ENCODE data around the gene TMEM126A. TPM values are rescaled to one million over a fixed set of nuclear protein-coding genes. Genes with fewer than 3 reads are reported as not detected.
"Not testable (repeated sequence)": the region's sequence is repeated elsewhere in the genome, so short reads cannot be mapped to it uniquely, and the experiment has no call there.

Gene TMEM126A
- total RNA-seq, 1 donor from 2014 or later = 47.2 TPM

DNA sequence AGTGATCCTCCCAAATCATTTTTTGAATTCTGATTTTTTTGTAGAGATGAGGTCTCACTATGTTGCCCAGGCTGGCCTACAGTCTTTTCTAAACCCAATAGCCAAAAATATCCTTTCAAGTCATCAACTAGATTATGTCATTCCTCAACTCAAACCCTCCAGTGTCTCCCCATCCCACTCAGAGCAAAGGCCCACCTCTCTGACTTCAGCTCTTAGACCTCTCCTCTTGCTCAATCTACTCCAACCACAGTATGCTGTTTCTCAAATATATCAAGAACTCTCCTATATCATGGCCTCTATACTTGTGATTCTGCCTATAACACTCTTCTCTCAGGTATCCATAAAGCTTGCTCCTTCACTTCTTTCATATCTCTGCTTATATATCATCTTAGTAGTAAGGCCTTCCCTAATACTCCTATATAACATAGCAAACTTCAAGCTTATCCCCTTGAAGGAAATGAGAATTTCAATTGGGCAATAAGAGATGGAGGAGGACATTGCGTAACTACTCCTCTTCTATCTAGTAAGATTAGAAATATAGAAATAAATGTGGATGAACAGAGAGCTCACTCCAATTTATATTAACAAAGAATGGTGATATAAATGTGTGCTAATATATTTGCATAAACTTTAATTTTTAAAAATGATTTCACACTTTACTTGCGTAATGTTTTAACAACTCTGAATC is 45.1 kb upstream of the TMEM126A start:
- Histone ChIP-seq H3K27me3 (ENCODE audit: insufficient read depth, low read length) (no peaks in the 10 kb centered on the region), H3K4me3 (ENCODE audit: insufficient read depth, low read depth, low read length) (no peak overlapping the region), H4K20me1 (ENCODE audit: insufficient read depth, low read length) (no peaks in the 10 kb centered on the region), H3K36me3 (ENCODE audit: insufficient read depth, low read length) (no peaks in the 10 kb centered on the region), H3K79me2 (ENCODE audit: insufficient read depth, low read length) (no peaks in the 10 kb centered on the region), H3K9me3 (ENCODE audit: insufficient read depth, low read depth, low read length) (no peaks in the 10 kb centered on the region), H3K4me2 (ENCODE audit: low read length) (no peak overlapping the region), H3K4me1 (ENCODE audit: insufficient read depth, low read length) (no peaks in the 10 kb centered on the region), H2AFZ (ENCODE audit: low read depth, low read length) (no peak overlapping the region), H3K27ac (ENCODE audit: low read depth, low read length) (no peak overlapping the region), H3K9ac (ENCODE audit: low read length) (no peak overlapping the region)
- Mint-ChIP-seq H3K4me1 (ENCODE audit: low read depth, unreplicated experiment) (no peaks in the 10 kb centered on the region), H3K27me3 (ENCODE audit: low read depth, unreplicated experiment) (no peaks in the 10 kb centered on the region), H3K27ac (ENCODE audit: unreplicated experiment) (no peak overlapping the region), H3K36me3 (ENCODE audit: low read depth, unreplicated experiment) (peaks cover 4% of the 10 kb centered on the region), H3K4me3 (ENCODE audit: unreplicated experiment) (no peak overlapping the region), H3K9me3 (ENCODE audit: unreplicated experiment) (no peaks in the 10 kb centered on the region)
- TF ChIP-seq EZH2 (IDR thresholded peaks at IDR 0.05; ENCODE audit: insufficient read depth, low read length) = no peak
- TF ChIP-seq, protein P1, sequence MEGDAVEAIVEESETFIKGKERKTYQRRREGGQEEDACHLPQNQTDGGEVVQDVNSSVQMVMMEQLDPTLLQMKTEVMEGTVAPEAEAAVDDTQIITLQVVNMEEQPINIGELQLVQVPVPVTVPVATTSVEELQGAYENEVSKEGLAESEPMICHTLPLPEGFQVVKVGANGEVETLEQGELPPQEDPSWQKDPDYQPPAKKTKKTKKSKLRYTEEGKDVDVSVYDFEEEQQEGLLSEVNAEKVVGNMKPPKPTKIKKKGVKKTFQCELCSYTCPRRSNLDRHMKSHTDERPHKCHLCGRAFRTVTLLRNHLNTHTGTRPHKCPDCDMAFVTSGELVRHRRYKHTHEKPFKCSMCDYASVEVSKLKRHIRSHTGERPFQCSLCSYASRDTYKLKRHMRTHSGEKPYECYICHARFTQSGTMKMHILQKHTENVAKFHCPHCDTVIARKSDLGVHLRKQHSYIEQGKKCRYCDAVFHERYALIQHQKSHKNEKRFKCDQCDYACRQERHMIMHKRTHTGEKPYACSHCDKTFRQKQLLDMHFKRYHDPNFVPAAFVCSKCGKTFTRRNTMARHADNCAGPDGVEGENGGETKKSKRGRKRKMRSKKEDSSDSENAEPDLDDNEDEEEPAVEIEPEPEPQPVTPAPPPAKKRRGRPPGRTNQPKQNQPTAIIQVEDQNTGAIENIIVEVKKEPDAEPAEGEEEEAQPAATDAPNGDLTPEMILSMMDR (IDR thresholded peaks at IDR 0.05; ENCODE audit: insufficient read depth, low read depth, low read length) = no peak
- FAIRE-seq = no peak
- DNase-seq (ENCODE audit: low read depth) = no peak

DNA sequence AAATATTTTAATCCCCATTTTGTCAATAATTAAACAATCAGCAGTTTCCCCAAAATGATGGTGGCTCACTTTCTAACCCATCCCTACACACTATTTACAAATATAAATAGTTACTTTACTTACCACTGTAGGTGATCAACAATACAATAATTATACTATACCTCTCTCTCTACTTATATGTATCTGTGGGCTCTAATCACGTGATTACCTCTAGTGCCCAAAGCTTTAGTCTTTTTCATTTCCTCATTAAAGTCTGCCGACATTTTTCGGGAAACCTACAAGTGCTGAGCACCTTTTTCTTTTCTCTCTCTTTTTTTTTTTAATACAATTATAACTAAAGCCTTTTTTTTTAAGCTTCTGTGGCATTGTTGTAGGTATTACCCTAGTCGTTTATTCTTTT is 44.5 kb upstream of the TMEM126A start:
- no peaks in the 10 kb centered on the region for H3K36me3 ChIP-seq (ENCODE audit: insufficient read depth, low read length)

DNA sequence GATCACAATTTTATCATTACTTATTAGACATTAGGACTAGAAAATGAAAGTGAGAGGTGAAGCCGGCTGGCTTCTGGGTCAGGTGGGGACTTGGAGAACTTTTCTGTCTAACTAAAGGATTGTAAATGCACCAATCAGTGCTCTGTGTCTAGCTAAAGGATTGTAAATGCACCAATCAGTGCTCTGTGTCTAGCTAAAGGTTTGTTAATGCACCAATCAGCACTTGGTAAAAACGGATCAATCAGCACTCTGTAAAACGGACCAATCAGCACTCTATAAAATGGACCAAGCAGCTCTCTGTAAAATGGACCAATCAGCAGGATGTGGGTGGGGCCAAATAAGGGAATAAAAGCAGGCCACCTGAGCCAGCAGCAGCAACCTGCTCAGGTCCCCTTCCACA is 41.5 kb upstream of the TMEM126A start:
- H3K79me2 ChIP-seq (ENCODE audit: insufficient read depth, low read length); H3K4me3 Mint-ChIP-seq (ENCODE audit: unreplicated experiment); H3K36me3 ChIP-seq (ENCODE audit: insufficient read depth, low read length); H4K20me1 ChIP-seq (ENCODE audit: insufficient read depth, low read length); H3K4me3 ChIP-seq (ENCODE audit: insufficient read depth, low read depth, low read length); H3K27me3 Mint-ChIP-seq (ENCODE audit: low read depth, unreplicated experiment); H3K4me2 ChIP-seq (ENCODE audit: low read length); H3K27ac ChIP-seq (ENCODE audit: low read depth, low read length); H3K9me3 Mint-ChIP-seq (ENCODE audit: unreplicated experiment); FAIRE-seq; H3K27me3 ChIP-seq (ENCODE audit: insufficient read depth, low read length); H3K4me1 ChIP-seq (ENCODE audit: insufficient read depth, low read length); H3K4me1 Mint-ChIP-seq (ENCODE audit: low read depth, unreplicated experiment); H3K9ac ChIP-seq (ENCODE audit: low read length); H3K9me3 ChIP-seq (ENCODE audit: insufficient read depth, low read depth, low read length); DNase-seq (ENCODE audit: low read depth); H3K27ac Mint-ChIP-seq (ENCODE audit: unreplicated experiment); H2AFZ ChIP-seq (ENCODE audit: low read depth, low read length); H3K36me3 Mint-ChIP-seq (ENCODE audit: low read depth, unreplicated experiment): not testable (repeated sequence)

More for the DNA sequence above, 44.5 kb upstream of the TMEM126A start:
- Histone ChIP-seq H3K4me1 (ENCODE audit: insufficient read depth, low read length) (no peaks in the 10 kb centered on the region), H3K9me3 (ENCODE audit: insufficient read depth, low read depth, low read length) (no peaks in the 10 kb centered on the region), H3K27ac (ENCODE audit: low read depth, low read length) (no peak overlapping the region), H3K9ac (ENCODE audit: low read length) (no peak overlapping the region), H4K20me1 (ENCODE audit: insufficient read depth, low read length) (no peaks in the 10 kb centered on the region), H3K79me2 (ENCODE audit: insufficient read depth, low read length) (no peaks in the 10 kb centered on the region), H3K4me3 (ENCODE audit: insufficient read depth, low read depth, low read length) (no peak overlapping the region), H3K27me3 (ENCODE audit: insufficient read depth, low read length) (no peaks in the 10 kb centered on the region), H3K4me2 (ENCODE audit: low read length) (no peak overlapping the region), H2AFZ (ENCODE audit: low read depth, low read length) (no peak overlapping the region)
- H3K4me1 Mint-ChIP-seq (ENCODE audit: low read depth, unreplicated experiment) = no peaks in the 10 kb centered on the region
- peaks cover 4% of the 10 kb centered on the region for H3K36me3 Mint-ChIP-seq (ENCODE audit: low read depth, unreplicated experiment)
- no peak overlapping the region for H3K27ac Mint-ChIP-seq (ENCODE audit: unreplicated experiment)
- no peak for DNase-seq (ENCODE audit: low read depth)
- no peaks in the 10 kb centered on the region for H3K27me3 Mint-ChIP-seq (ENCODE audit: low read depth, unreplicated experiment)
- H3K4me3 Mint-ChIP-seq (ENCODE audit: unreplicated experiment) = no peak overlapping the region
- TF ChIP-seq, protein P1 (IDR thresholded peaks at IDR 0.05; ENCODE audit: insufficient read depth, low read depth, low read length) = no peak
- no peak for TF ChIP-seq EZH2 (IDR thresholded peaks at IDR 0.05; ENCODE audit: insufficient read depth, low read length)
- no peak for FAIRE-seq
- H3K9me3 Mint-ChIP-seq (ENCODE audit: unreplicated experiment) = peaks cover 1% of the 10 kb centered on the region

DNA sequence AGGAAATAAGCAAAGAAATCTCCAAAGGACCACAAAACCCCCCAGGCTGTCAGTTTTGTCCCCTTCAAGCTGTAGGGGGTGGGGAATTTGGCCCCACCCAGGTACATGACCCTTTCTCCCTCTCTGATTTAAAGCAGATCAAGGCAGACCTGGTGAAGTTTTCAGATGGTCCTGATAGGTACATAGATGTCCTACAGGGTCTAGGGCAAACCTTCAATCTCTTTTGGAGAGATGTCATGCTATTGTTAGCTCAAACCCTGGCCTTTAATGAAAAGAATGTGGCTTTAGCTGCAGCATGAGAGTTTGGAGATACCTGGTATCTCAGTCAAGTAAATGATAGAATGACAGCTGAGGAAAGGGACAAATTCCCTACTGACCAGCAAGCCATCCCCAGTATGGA is 39.1 kb upstream of the TMEM126A start:
- not testable (repeated sequence) for H3K9me3 Mint-ChIP-seq (ENCODE audit: unreplicated experiment); H3K27me3 Mint-ChIP-seq (ENCODE audit: low read depth, unreplicated experiment); H3K36me3 Mint-ChIP-seq (ENCODE audit: low read depth, unreplicated experiment)

DNA sequence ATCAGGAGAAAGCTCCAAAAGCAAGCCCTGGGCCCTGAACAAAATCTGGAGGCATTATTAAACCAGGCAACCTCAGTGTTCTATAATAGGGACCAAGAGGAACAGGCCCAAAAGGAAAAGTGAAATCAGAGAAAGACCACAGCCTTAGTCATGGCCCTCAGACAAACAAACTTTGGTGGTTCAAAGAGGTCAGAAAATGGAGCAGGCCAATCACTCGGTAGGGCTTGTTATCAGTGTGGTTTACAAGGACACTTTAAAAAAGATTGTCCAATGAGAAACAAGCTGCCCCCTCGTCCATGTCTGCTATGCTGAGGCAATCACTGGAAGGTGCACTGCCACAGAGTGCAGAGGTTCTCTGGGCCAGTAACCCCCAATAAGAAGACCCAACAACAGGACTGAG is 38.5 kb upstream of the TMEM126A start:
- H3K4me2 ChIP-seq (ENCODE audit: low read length); H3K27me3 ChIP-seq (ENCODE audit: insufficient read depth, low read length); H3K4me1 Mint-ChIP-seq (ENCODE audit: low read depth, unreplicated experiment); H3K79me2 ChIP-seq (ENCODE audit: insufficient read depth, low read length); H4K20me1 ChIP-seq (ENCODE audit: insufficient read depth, low read length); H3K36me3 ChIP-seq (ENCODE audit: insufficient read depth, low read length); FAIRE-seq; H3K9me3 ChIP-seq (ENCODE audit: insufficient read depth, low read depth, low read length); H3K36me3 Mint-ChIP-seq (ENCODE audit: low read depth, unreplicated experiment); H3K27me3 Mint-ChIP-seq (ENCODE audit: low read depth, unreplicated experiment); H3K27ac ChIP-seq (ENCODE audit: low read depth, low read length); H3K4me1 ChIP-seq (ENCODE audit: insufficient read depth, low read length); H3K4me3 ChIP-seq (ENCODE audit: insufficient read depth, low read depth, low read length); H3K9me3 Mint-ChIP-seq (ENCODE audit: unreplicated experiment); H3K4me3 Mint-ChIP-seq (ENCODE audit: unreplicated experiment); H3K9ac ChIP-seq (ENCODE audit: low read length); H2AFZ ChIP-seq (ENCODE audit: low read depth, low read length); DNase-seq (ENCODE audit: low read depth); H3K27ac Mint-ChIP-seq (ENCODE audit: unreplicated experiment): not testable (repeated sequence)

More for the DNA sequence above, 39.1 kb upstream of the TMEM126A start:
- not testable (repeated sequence) for H3K4me3 ChIP-seq (ENCODE audit: insufficient read depth, low read depth, low read length); FAIRE-seq; H3K27ac ChIP-seq (ENCODE audit: low read depth, low read length); H3K4me1 ChIP-seq (ENCODE audit: insufficient read depth, low read length); H3K36me3 ChIP-seq (ENCODE audit: insufficient read depth, low read length); H3K27me3 ChIP-seq (ENCODE audit: insufficient read depth, low read length); H3K4me3 Mint-ChIP-seq (ENCODE audit: unreplicated experiment); H3K4me1 Mint-ChIP-seq (ENCODE audit: low read depth, unreplicated experiment); H3K4me2 ChIP-seq (ENCODE audit: low read length); H3K79me2 ChIP-seq (ENCODE audit: insufficient read depth, low read length); H3K9me3 ChIP-seq (ENCODE audit: insufficient read depth, low read depth, low read length); DNase-seq (ENCODE audit: low read depth); H3K9ac ChIP-seq (ENCODE audit: low read length); H3K27ac Mint-ChIP-seq (ENCODE audit: unreplicated experiment); H4K20me1 ChIP-seq (ENCODE audit: insufficient read depth, low read length); H2AFZ ChIP-seq (ENCODE audit: low read depth, low read length)

Measured in astrocyte (in vitro differentiated cells and primary cell).